Bronchial smooth muscle cell (primary cell): ENCODE measurements around the gene GOLPH3L. TPM values are rescaled to one million over a fixed set of nuclear protein-coding genes. Genes with fewer than 3 reads are reported as not detected.

Source experiments
- total RNA-seq: library from RNA; depleted of rRNA; stranded (reverse); fragments of >200 nt; gene quantifications from 2 replicates; pipeline ENCODE4 v1.2.1, GENCODE V29; 2014

The GOLPH3L gene
- 6.5 and 11.7 TPM in 2 replicates for total RNA-seq

GRCh38 chr1:150696995-150697927 is at the start of gene GOLPH3L:
TSS of gene GOLPH3L (minus strand) at chr1:150697154. CDS start at chr1:150694838, 2,316 bp downstream.

GRCh38 chr1:150720703-150721102 is 23.7 kb upstream of the GOLPH3L start, which contains the start of gene HORMAD1:
TSS of gene HORMAD1 (minus strand) at chr1:150720895. CDS start at chr1:150719505, 1,390 bp downstream.

GRCh38 chr1:150629115-150629928 is 67.6 kb downstream of the GOLPH3L start, which contains the start of gene ENSA:
TSS of gene ENSA (minus strand) at chr1:150629612. CDS start at chr1:150629470, 142 bp downstream.

Other genes starting within 250 kb of the GOLPH3L start
- gene TARS2, start 209.7 kb downstream of the GOLPH3L start, total RNA-seq: 11.1 and 12.8 TPM in 2 replicates
- 16.4 and 22.5 TPM in 2 replicates for gene ECM1, start 189.0 kb downstream of the GOLPH3L start, total RNA-seq
- gene FALEC, start 181.4 kb downstream of the GOLPH3L start, total RNA-seq: 1.0 and 1.6 TPM in 2 replicates
- 14.0 and 16.7 TPM in 2 replicates for gene ADAMTSL4, start 147.7 kb downstream of the GOLPH3L start, total RNA-seq
- 137 and 189 TPM in 2 replicates for gene MCL1, start 117.5 kb downstream of the GOLPH3L start, total RNA-seq
- 34.5 and 58.9 TPM in 2 replicates for gene ENSA, start 67.5 kb downstream of the GOLPH3L start, total RNA-seq
- gene HORMAD1, start 23.7 kb upstream of the GOLPH3L start, total RNA-seq: 0.16 TPM in 1 of 2 replicates, not detected in the other
- gene CTSS, start 68.6 kb upstream of the GOLPH3L start, total RNA-seq: 4.0 and 9.0 TPM in 2 replicates
- 176 and 280 TPM in 2 replicates for gene CTSK, start 111.1 kb upstream of the GOLPH3L start, total RNA-seq
- gene ARNT, start 179.4 kb upstream of the GOLPH3L start, total RNA-seq: 32.4 and 33.3 TPM in 2 replicates
- 0.16 TPM in 1 of 2 replicates, not detected in the other for gene CTXND2, start 190.0 kb upstream of the GOLPH3L start, total RNA-seq
- gene SETDB1, start 229.2 kb upstream of the GOLPH3L start, total RNA-seq: 25.7 and 33.0 TPM in 2 replicates